ENCODE measurements around the gene TCTA.
"Not testable (repeated sequence)": the region's sequence is repeated elsewhere in the genome, so short reads cannot be mapped to it uniquely, and the experiment has no call there.

Gene TCTA, protein sequence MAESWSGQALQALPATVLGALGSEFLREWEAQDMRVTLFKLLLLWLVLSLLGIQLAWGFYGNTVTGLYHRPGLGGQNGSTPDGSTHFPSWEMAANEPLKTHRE

DNA sequence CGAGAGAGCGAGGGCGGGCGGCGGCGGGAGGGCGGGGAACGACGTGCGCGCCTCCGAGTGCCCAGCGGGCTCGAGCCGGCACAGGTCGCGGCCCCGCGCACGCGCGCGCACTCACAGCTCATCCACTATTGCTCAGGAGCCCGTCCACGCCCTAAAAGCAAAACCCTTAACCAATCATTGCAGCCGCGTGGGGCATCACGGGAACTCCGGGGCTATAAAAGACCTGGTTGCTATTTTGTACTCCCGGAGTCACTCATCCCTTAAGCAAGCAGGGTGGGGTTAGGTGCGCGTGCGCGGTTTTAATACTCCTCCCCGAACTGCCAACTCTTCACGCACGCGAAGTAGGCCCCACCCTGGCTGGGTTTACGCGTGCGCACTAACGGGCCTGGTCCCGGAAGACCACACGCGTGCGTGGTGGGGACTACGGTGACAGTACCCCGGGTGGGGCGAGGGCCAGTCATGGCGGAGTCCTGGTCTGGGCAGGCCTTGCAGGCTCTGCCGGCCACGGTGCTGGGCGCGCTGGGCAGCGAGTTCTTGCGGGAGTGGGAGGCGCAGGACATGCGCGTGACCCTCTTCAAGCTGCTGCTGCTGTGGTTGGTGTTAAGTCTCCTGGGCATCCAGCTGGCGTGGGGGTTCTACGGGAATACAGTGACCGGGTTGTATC is at the start of gene TCTA, which contains the start of gene RHOA:
Gene TCTA, plus strand, starts transcription at position 456 of the 664 bp plus-strand sequence. Its CDS starts 4 bp downstream, at position 460.
Gene RHOA, minus strand, starts transcription at position 9 of the 664 bp plus-strand sequence. CDS start 36,387 bp downstream, outside the sequence.
- peak; percentile 100 for DNase-seq (ENCODE audit: low read depth, low spot score)

DNA sequence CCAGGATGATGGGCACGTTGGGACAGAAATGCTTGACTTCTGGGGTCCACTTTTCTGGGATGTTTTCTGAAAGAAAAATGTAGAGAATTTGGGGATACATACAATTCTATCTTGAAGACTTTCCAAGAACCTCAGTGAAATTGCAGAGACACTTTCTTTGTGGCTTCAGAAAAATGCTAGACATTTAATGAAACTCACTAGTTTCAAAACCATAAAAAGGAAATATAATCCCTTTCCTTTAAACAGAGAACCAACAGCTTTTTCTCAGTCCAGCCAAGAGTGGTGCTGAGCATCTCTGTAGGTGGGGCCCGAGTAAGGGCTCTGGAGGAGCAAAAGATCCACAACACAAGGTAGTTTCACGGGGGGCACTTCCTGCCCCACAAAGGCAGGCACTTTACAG is 49.7 kb upstream of the TCTA start:
- peak; percentile 49 for DNase-seq (ENCODE audit: low read depth, low spot score)

DNA sequence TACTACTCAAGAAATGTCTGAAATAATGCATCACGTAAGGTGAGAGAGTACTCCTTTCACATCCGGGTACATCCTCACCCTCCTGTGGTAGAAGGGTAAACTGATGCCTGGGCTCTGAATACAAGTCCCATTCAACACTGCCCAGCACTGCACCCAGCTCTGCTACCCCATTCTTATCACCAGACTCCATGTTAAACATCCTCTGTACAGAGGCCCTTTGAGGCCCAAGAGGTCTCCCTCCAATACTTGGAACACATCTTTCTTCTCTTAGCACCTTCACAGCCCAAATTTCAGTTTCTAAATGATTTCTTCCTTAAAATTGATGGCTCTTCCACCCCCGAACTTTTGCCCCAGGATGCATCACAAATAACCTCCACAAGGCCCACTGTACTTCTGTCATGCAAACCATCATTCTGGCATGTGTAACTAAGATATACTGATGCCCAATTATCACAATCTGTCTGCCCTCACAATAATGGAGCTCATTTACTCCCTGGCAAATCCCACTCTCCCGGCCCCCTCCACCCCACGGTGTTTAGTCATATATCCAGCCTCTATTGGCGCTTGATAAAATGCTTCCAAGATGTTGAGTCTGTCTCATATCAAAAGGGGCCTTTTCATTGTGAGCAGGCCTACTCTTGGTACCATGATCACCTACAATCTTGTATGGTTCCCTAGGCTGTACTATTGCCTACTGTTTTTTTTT is 41.5 kb upstream of the TCTA start:
- no peak for DNase-seq (ENCODE audit: low read depth, low spot score)

DNA sequence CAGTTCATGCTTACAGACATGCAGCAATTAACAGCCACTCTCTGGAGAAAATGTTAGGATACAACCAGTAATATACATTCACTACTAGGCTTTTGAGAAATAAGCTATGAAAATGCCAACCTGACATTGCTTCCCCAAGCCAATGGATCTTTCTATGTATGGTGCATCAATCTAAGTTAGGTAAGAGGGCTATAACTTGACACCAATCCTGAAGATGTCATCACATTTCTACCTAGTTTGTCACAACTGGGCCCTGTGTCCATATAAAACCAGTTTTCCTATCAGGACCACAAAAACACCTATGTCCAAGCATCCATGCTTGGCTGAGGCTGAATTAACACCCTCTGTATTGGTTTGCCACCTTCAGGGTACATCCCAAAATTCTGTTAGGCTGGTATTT is 40.3 kb upstream of the TCTA start:
- DNase-seq (ENCODE audit: low read depth, low spot score), result no peak

DNA sequence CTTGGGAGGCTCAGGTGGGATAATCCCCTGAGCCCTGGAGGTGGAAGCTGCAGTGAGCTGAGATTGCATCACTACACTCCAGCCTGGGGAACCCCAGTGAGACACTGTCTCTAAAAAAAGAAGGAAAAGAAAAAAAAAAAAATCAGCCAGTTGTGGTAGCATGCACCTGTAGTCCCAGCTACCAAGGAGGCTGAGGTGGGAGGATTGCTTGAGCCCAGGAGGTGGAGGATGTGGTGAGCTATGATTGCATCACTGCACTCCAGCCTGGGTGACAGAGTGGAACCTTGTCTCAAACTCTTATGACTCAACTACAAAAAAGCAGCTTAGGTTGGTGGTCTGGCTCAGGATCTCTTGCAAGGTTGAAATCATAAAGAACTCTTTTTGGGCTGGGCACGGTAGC is 34.7 kb upstream of the TCTA start:
- DNase-seq (ENCODE audit: low read depth, low spot score), result peak; percentile 37

DNA sequence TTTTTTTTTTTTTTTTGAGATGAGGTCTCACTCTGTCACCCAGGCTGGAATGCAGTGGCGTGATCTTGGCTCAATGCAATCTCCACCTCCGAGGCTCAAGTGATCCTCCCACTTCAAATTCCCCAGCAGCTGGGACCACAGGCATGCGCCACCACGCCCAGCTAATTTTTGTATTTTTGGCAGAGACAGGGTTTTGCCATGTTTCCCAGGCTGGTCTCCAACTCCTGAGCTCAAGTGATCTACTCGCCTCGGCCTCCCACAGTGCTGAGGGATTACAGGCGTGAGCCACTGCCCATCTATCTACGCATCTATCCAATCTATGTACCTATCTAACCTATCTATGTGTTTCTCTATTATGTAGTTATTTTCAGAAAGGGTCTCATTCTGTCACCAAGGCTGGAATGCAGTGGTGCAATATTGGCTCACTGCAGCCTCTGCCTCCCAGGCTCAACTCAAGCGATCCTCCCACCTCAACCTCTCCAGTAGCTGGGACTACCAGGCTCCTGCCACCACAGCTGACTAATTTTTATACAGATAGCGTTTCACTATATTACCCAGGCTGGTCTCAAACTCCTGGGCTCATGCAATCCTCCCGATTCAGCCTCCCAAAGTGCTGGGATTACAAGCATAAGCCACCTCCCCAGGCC is 33.9 kb upstream of the TCTA start:
- peak; percentile 79 for DNase-seq (ENCODE audit: low read depth, low spot score)

DNA sequence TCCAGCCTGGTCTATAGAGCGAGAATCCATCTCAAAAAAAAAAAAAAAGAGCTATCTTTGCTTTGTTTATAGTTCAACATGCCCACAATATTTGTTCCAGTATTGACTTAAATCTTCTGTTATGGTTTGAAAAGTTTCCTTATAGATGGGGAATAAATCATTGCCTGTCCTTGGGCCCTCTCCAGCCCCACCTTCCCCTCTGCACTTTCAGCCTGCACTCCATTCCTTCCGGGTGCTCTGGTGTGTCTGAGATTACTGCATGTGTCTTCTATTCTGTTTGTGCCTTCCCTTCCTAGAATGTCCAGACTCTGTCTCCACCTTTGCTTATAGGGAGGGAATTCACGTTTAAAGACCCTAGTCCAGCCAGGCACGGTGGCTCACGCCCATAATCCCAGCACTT is 28.8 kb upstream of the TCTA start:
- no peak for DNase-seq (ENCODE audit: low read depth, low spot score)

DNA sequence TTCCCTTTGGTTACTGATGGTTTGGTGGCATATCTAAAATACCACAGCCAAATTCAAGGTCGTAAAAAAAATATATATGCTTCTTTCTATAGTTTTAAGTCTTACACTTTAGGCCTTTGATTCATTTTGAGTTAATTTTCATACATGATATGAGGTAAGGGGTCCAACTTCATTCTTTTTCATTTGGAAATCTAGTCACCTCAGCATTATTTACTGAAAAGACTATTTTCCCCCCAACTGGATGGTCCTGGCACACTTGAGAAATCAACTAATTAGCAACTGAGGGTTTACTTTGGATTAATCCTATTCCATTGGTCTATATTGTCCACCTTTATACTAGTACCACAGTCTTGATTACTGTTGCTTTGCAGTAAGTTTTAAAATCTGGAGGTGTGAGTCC is 26.6 kb upstream of the TCTA start:
- DNase-seq (ENCODE audit: low read depth, low spot score), result no peak

DNA sequence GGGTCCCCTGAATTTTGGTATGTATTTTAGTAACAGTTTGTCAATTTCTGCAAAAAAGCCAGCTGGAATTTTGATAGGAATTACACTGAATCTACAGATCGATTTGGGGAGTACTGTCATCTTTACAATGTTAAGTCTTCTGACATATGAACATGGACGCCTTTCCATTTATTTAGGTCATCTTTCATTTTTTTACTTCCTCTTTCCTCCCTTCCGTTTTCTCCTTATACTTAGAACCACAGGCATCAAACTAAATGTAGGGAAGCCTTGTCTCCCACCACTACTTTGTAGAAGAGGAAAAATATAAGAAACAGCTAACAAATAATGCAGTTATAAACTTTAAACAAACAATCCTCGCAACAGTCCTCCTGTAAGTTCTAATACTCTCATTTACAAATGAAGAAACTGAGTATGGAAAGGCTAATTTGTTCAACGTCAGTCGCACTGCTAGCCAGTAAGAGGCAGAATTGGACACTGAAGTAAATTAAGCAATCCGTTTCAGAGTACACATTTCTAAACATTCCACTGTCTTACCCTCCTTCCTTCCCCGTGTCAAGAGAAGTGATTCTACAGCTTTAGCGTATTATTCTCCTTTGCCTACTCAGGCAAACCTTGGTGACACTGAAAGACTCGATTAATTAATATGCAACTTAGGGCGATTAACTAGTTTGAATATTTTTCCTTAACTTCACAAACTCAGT is 26.0 kb upstream of the TCTA start:
- DNase-seq (ENCODE audit: low read depth, low spot score), result no peak

DNA sequence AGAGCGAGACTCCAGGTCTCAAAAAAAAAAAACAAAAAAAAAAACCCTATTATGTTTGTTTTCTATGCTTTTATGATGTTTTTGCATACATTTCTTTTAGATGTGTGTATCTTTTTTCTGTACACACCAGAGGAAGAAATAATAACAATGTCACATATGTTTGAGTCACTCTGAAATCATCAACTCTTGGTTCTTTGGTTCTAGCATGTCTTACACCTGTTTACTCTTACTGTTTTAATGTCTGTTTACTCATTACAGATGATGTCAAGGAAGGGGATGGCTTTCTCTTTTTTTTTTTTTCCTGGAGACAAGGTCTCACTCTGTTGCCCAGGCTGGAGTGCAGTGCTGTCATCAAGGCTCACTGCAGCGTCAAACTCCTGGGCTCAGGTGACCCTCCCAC is 24.5 kb upstream of the TCTA start:
- DNase-seq (ENCODE audit: low read depth, low spot score), result no peak

DNA sequence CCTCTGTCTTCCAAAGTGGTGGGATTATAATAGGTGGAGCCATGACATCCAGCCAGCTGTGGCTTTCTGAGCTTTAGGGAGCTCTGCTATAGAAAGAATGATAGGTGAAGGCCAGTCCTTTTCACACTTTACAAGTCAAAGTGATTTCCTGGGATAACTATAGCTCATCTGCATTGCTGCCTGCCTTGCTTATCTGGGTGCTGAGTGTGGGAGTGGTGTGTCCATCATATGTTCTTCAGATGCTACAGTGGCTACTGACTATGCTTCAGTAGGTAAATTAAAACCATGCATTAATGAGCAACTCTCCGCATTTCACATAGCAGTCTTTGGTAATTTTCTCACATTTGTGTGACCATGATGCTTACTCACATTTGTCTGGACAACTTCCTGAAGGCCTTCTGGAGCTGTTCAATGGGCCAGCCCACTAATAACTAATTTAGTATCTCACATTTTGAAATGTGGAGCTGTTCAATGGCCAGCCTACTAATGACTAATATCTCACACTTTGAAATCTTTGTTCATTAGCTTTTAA is 23.9 kb upstream of the TCTA start:
- no peak for DNase-seq (ENCODE audit: low read depth, low spot score)

DNA sequence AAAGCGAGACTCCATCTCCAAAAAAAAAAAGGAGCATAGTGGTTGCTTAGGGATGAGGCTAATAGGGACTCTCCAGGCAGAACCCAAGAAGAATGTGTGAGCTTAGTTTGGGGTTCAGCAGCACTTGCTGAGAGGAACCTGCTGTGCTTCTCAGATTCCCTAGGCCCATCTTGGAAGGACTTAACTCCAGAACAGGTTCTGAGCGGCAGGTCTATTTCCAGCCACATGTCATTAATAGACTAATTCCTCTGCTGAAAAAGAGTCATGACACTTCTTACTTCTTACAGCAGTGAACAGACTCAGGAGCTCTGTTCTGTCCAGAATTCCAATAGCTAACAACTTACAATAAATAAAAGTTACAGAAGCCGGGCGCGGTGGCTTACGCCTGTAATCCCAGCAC is 22.9 kb upstream of the TCTA start:
- no peak for DNase-seq (ENCODE audit: low read depth, low spot score)

DNA sequence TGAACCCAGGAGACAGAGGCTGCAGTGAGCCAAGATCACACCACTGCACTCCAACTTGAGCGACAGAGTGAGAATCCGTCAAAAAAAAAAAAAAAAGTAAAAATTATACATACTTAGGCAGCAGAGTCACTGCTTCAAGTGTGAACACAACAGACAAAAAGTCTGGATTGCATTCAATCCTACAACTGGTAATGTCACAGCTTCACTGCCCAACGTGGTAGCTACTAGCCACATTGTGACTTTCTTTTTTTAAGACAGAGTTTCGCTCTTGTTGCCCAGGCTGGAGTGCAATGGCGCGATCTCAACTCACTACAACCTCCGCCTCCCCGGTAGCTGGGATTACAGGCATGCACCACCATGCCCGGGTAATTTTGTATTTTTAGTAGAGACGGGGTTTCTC is 20.9 kb upstream of the TCTA start:
- DNase-seq (ENCODE audit: low read depth, low spot score), result not testable (repeated sequence)

DNA sequence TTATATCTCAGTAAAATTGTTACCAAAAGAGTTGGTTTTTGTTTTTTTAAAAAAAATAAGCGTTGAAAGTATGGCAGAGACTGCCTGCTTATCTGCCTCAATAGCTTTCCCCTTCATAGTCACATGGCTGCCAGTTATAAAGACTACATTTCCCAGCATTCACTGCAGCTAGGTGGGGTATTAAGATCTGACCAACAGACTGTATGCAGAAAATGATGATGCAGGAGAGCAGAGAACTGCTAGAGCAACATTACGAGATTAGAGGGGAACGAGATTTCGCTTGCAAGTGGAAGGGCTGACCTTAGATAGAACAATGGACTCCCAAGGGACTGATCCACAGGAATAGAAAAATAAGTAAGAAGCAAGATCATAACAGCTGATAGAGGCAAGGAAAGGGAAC is 14.8 kb upstream of the TCTA start:
- DNase-seq (ENCODE audit: low read depth, low spot score), result peak; percentile 32

DNA sequence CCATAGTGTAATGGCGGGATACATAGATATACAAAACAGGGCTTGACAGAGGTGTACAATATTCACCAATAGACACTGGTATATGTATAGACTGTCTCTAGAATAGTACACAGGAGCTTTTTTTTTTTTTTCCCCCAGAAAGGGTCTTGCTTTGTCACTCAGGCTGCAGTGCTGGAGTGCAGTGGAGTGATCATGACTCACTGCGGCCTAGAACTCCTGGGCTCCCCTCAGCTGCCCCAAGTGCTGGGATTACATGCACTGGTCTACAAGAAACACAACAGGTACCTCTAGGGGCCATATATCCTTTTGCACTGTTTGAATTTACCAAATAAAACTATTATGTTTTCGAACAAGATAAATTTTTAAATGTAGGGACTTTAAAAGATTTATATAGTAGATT is 12.8 kb upstream of the TCTA start:
- peak; percentile 58 for DNase-seq (ENCODE audit: low read depth, low spot score)

DNA sequence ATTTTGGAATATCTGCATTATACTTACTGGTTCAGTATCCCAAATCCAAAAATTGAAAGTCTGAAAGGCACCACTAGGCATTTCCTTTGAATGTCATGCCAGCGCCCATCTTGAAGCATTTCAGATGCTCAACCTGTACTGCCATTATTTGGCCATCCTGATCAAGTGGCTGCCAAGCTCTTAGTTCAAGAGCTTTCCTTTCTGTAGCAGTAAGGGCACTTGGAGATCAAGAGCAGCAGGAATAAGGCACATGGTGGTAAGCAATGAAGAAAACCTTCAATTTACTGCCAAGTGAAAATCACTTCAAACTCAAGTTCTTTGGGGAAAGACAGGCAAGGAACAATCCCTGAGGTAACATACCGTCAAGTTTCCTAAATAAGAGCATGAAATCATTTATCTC is 10.5 kb upstream of the TCTA start:
- DNase-seq (ENCODE audit: low read depth, low spot score), result no peak

DNA sequence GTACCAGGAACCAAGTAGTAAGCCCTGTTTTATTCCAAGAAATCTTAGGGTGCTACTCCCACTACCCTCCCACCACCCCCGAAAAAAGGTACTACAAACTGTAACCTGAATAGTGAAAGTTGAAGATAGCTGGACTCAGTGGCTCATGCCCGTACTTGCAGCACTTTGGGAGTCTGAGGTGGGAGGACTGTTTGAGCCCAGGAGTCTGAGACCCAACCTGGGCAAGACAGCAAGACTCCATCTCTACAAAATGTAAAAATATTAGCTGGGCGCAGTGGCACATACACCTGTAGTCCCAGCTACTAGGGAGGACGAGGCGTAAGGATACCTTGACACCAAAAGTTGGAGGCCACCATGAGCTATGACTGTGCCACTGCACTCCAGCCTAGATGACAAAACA is 8.3 kb upstream of the TCTA start:
- no peak for DNase-seq (ENCODE audit: low read depth, low spot score)

DNA sequence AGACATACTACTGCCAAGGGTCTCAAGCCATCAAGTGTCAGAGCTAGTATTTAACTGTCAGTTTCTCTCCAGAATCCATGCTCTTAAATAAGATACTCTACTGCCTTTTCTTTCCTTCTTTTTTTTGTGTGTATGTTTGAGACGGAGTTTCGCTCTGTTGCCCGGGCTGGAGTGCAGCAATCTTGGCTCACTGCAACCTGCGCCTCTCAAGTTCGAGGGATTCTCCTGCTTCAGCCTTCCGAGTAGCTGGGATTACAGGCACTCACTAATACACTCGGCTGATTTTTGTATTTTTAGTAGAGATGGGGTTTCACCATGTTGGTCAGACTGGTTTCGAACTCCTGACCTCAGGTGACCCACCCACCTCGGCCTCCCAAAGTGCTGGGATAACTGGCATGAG is 6.7 kb upstream of the TCTA start:
- not testable (repeated sequence) for DNase-seq (ENCODE audit: low read depth, low spot score)

DNA sequence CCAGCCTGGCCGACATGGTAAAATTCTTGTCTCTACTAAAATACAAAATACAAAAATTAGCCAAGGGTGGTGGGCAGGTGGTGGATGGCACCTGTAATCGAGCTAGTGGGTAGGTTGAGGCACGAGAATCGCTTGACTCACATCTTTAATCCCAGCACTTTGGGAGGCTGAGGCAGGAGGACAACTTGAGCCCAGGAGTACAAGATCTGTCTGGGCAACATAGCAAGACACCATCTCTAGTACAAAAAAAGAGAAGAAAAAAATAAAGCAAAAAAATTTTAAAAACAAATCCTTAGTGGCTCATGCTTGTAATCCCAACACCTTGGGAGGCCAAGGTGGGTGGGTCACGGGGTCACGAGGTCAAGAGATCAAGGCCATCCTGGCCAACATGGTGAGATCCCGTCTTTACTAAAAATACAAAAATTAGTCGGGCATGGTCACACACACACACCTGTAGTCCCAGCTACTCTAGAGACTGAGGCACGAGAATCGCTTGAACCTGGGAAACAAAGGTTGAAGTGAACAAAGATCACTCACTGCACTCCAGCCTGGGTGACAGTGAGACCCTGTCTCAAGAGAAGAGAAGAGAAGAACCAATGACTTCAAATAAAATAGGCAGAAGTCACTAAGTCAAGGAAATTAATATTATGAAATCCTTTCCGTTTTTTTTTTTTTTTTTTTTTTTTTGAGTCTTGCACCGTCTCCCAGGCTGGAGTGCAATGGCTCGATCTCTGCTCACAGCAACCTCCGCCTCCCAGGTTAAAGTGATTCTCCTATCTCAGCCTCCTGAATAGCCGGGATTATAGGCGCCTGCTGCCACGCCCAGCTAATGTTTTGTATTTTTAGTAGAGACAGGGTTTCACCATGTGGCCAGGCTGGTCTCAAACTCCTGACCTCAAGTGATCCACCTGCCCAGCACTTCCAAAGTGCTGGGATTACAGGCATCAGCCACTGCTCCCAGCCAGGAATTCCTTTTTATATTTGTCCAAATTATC is 5.4 kb upstream of the TCTA start:
- DNase-seq (ENCODE audit: low read depth, low spot score), result no peak

DNA sequence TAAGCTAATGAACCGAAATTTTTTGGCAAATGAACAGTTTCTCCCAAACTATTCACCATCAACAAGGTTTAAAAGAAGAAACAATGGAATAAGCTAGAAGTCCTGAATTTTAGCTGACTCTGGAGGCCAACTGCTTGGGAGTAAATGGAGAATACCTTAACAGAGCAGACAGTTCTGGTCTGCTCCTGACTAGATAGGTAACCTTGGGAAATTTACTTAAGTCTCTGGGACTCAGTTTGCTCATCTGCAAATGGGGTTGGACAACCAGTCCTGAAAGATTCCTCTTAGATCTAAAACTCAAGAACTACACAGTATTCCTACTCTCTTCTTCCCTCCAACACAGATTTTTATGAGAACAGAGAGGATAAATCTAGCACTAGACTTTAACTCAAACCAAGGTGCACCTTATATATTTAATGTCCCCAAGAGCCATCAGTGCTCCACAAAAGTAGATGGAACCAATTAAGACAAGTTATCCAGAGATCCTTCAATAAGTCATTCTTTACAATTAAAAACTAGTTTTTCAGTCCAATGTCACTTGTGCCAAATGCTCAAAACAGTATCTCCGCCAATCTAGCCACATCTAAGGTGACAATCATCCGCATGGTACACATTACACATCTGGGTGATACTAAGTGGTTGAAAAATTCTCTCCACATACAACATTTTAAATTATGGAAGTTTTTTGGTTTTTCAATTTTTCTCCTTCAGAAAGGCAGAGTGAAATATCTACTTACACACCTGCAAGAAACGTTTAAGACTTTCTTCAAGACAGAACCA is 2.0 kb upstream of the TCTA start:
- no peak for DNase-seq (ENCODE audit: low read depth, low spot score)

All from astrocyte of the hippocampus (primary cell).